Left ventricle myocardium superior (tissue), 1 donor: ENCODE data around the gene EVC2. TPM values are rescaled to one million over a fixed set of nuclear protein-coding genes. Genes with fewer than 3 reads are reported as not detected.

ENCODE experiments used
- ATAC-seq: fragments of 200-7000 bp; cut with Tn5 transposase; one replicate; pipeline ENCODE4 v1.9.1; 2020; ENCODE audit warnings: mild to moderate bottlenecking, moderate library complexity
- DNase-seq: peaks from one replicate; pipeline ENCODE4 v3.0.0-alpha.2; 2020
- intact Hi-C: fragments of 100-400 bp; cut with micrococcal nuclease; formaldehyde crosslinking; loops from one replicate; pipeline ENCODE4 v1.11.0; 2022
- total RNA-seq: library from RNA; stranded (reverse); fragmentation: NEBNext Ultra II Directional; extraction: Animal tissue kit (Norgen Biotek cat#: 25700); gene quantifications from one replicate; pipeline ENCODE4 v1.2.1, GENCODE V29; 2021
- donor health status: DM: no; HTN: yes; CAD: no; lungs with severe emphysema.

The EVC2 gene
- total RNA-seq, 1 donor from 2014 or later: 1.5 TPM

DNA sequence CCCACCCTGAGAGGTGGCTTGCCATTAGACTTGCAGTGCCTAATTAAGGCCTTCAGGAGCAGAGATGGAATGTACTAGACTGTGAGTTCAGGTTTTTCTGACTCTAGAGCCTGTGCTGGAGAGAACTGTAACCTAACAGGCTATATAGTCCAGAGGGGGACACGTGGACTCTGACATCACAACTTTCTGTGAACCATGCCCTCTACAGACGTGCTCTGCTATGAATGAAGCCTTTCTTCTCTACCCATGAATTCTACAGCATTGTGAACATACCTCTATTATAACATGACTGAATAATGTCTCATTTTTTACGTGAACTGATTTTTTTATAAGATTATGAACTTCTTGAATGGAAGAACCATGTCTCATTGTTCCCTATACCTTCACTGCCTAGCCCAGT, 68.8 kb downstream of the EVC2 start:
- DNase-seq: no peak
- intact Hi-C loops: no loop called here
- no peak for ATAC-seq

- peak; percentile 27 for ATAC-seq
- no peak for DNase-seq
- intact Hi-C loops: no loop called here
Observed at GRCh38 chr4:5638976-5639375, 69.4 kb downstream of the EVC2 start.

DNA sequence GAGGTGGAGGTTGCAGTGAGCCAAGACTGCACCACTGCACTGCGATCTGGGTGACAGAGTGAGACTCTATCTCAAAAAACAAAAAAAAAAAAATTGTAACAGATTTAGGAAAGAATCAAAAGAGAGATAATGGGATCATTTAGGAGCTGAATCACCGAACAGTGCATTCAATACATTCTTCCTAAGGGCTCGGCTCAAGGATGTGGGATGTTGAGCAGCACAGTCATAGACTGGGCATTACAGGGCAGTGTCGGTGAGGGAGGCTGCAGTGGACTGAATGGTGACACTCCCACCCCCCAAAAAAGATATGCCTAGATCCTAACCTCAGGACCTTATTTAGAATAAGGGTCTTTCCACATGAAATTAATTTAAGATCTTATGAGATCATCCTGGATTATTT, 70.0 kb downstream of the EVC2 start:
- DNase-seq (no peak), ATAC-seq (no peak)
- intact Hi-C loops: no loop called here

DNA sequence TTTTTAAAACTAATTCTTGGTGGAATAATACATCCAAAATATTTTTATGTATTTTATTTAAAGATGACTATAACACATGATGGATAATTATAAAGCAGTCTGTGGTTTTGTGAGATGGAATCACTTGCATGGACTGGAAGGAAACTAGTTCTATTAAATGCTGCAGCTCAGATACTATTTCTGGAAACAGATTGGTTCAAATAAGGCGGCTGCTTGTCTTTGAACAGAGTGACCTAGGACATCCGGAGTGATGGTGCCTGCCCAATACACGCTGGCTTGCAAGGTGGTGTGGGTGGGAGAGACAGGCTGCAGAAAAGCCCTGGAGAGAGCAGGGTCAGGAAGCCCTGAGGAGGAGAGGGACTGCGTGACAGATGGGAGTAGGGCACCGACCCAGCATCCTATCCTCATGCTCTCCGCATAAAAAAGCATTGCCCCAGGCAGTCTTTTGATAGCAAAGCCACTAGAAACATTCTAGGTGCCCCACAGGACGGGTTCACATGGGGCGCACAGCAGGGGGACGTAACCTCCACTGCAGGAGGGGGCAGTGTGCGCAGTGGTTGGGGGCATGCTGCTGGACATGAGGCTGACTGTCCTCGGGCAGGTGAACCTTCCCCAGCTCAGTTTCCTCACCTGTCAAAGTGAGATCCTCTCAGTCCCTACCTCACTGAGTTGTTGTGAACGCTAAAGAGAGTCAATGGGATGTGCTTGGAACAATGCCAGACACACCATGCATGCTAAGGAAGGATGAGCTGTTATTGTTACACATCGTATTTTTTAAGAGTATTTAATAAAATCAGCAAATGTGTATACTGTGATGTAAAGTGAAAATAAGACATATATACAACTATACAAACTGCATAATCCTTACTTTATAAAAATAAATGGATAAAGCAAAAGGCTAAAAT, 71.3 kb downstream of the EVC2 start:
- intact Hi-C loops: no loop called here
- DNase-seq (no peak), ATAC-seq (no peak)

- DNase-seq (no peak), ATAC-seq (no peak)
- intact Hi-C loops: no loop called here
Observed at GRCh38 chr4:5635826-5636195, 72.5 kb downstream of the EVC2 start.

DNA sequence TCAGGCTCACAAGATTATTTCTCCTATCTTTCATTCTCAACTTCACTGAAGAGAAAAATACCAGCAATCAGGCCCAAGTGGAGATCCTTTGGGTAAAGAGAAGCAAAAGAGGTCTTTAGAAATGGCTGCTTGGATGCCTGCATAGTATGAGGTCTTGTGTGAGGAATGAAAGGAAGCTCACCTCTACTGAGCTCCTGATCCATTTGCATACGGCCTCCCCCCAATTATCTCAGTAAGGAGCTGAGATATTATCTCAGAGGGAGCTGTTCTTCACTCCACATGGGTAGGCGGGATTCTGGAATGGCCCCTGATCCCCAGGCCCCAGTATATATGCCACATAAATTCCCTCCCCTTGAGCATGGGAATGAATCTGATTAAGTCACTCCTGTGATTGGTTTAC, 75.8 kb downstream of the EVC2 start:
- DNase-seq (no peak), ATAC-seq (no peak)
- intact Hi-C loops: no loop called here

- intact Hi-C loops: no loop called here
- no peak for DNase-seq
- no peak for ATAC-seq
Observed at GRCh38 chr4:5632066-5632440, 76.3 kb downstream of the EVC2 start.

DNA sequence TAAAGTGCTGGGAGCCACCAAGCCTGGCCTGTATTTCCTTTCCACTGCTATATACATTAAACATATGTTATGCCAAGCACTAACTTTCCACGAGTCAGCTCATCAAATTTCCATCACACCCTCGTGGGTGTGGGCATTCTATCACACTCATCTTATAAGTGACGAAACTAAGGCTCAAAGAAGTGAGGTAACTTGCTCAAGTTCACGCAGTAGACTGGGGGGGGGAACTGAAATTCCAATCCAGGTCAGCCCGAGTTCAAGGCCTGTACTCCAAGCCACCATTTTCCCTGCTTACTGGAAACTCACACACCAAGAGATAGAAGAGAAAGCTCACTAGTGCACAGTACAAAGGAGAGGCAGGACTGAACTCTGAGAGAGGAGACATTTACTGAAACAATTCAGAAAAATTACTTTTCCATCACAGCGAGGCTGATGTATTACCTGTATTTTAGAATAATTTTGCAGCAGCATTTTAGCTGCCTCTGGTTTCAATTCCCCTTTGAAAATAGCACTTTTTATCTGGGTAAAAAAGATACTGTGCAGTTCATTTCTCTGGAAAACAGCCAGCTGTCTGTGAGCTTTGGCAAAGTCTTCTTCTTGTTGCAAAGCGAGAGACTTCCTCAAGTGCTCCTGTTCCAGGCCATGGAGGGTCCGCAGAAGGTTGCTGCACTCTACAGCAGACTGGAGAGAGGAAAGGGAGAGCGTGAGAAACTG, 76.8 kb downstream of the EVC2 start:
- ATAC-seq: no peak
- intact Hi-C loops: no loop called here
- no peak for DNase-seq

DNA sequence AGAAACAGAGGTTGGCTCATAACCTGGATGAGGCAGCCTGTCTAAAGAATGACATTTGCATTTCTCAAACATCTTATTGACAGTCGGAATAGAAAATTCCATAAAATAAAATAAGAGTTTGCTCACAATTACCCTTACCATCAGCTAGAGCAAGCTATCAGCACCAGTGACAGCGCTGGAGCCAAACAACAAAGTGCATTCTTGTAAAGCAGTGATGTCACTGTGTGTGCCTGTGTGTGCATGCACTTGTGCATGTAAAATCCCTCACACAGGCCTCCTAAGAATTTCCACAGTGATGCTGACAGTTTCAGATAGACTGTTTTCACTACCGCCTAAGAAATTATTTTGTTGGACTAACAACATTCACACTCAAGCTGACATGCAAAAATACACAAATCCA, 77.6 kb downstream of the EVC2 start:
- DNase-seq: no peak
- no peak for ATAC-seq
- intact Hi-C loops: no loop called here

- no peak for DNase-seq
- ATAC-seq: no peak
- intact Hi-C loops: loop anchor here (2.0 kb wide), 1 partner anchor 27 kb away; no protein-coding TSS in a partner anchor
Observed at GRCh38 chr4:5629542-5629941, 78.8 kb downstream of the EVC2 start.

GRCh38 chr4:5626913-5627312, 81.4 kb downstream of the EVC2 start:
- DNase-seq: no peak
- ATAC-seq: no peak
- intact Hi-C loops: no loop called here

- DNase-seq: no peak
- intact Hi-C loops: no loop called here
- no peak for ATAC-seq
Observed at GRCh38 chr4:5622596-5622995, 85.8 kb downstream of the EVC2 start.

DNA sequence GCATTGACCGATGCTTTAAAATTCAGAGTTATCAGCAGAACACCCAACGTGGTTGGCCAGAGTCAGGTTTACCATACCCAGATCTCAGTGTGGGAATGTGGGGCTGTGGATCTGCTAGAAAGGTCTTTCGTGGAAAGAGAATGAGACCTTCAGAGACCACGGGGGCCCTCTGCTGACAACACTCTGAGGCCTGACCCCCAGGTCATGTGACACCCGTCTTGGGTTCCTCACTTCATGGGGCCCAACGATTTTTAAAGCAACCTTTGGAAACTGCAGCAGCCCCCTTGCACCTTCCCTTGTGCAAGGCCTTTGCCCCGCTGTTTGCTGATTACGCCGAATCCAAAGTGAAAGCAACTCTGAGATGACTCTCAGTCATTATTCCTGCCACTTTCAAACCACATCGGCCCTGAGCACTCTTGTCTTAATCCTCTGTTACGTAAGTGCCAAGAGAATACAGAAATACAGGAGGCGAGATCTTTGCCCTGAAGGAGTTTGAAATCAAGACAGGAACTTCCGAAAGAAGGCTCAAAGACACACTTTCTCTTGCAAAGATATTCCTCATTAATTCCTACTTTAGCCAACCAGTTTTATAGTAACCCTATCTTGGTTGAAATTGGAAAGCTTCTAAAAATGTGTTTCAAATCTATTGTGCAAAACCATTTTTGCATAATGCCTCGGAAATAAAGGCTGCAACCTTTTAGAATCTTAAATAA, 88.3 kb downstream of the EVC2 start:
- no peak for ATAC-seq
- intact Hi-C loops: no loop called here
- no peak for DNase-seq

- intact Hi-C loops: no loop called here
- ATAC-seq (no peak), DNase-seq (no peak)
Observed at GRCh38 chr4:5618051-5618960, 90.1 kb downstream of the EVC2 start.

GRCh38 chr4:5616331-5616950, 91.9 kb downstream of the EVC2 start:
- intact Hi-C loops: no loop called here
- DNase-seq (no peak), ATAC-seq (no peak)

GRCh38 chr4:5615496-5616075, 92.8 kb downstream of the EVC2 start:
- intact Hi-C loops: no loop called here
- ATAC-seq: no peak
- DNase-seq: no peak

DNA sequence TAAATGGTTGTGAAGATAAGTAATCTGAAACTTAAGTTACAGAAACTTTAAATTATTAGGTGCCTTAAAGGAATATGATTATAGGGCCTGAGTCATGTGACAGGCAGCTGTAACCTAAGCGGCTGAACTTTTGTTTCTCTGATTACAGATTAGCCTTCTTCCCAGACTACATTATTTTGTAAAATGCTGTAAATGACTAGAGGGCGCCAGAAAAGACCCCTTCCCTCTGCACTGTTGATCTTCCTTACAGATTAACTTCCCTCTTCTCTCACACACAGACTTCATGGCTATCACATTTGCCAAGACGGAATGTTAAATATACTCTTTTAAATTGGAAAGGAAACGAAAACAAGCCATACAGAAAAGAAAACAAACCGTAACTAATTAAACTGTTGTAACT, 96.6 kb downstream of the EVC2 start:
- DNase-seq: no peak
- ATAC-seq: no peak
- intact Hi-C loops: no loop called here

DNA sequence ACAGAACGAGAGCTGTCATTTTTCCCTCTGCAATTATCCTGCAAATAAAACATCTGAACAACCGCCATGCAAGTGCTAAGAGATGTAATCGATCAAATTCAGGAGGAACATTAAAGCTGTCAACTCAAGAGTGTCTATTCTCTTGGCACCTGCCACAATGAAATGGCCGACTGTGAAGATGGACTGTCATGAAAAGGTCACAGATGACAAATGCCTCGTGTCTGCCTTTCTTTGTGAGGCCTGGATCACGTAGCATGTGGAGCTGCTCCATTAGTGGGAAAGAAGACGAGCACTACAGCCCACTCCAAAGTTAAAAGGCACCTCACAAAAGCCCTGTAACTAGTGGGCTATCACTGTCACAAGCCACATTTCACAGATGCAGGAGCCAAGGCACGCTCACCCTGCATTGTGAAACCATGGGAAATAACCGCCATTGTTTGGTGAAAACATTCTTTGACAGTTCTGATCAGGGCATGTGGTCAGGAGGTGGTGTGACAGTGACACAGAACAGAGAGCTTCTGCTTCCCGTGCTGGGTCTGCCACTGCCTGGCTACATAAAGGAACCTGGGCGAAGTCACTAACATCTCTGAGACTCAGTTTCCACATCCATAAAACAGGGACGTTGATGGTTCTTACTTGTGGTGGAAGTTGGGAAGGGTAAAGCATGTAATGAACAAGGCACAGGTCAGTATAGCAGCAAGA, 98.9 kb downstream of the EVC2 start:
- ATAC-seq: no peak
- DNase-seq: no peak
- intact Hi-C loops: no loop called here
